Anterior cingulate cortex (tissue), 58 donors: Measurements from ENCODE around the gene GPRIN3.

Source experiments
- DNase-seq, 58 donors: peaks; one replicate each; lab custom pipeline; 2025; lab: John Stamatoyannopoulos, UW

GPRIN3 gene

DNA sequence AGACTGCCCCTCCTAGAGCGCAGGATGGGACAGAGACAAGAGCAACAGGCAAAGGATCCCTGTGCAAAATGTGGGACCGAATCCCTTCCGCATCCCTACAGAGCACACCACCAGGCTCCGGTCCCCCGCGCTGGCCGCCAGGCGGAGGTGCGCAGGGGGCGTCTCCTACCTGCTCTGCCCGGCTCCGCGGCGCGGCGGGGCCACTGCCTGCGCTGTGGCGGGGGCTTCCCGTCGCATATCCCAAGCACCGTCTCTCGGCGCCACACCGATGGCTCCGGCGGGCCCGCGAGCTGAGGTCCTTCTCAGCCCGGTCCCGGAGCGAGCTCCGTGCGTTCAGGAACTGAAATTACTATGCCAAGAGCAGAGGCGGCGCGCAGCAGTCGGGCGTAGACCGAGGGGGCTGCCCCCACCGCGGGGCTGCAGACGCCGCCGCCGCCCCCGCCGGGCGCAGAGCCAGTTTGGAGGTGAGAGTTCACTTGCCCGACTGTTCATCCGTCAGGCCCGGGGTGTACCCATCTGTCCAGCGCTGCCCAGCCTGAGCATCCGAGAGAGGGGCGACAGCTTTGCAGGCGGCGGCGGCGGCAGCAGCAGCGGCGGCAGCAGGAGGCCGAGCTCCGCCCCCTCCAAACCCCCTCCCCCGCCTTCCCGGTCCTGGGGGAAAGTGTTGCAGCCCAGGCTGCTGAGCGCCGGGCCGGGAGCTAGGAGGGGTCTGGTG is at the start of gene GPRIN3:
Gene GPRIN3, minus strand, starts transcription at position 355 of the 715 bp plus-strand sequence. CDS start 57,690 bp downstream, outside the sequence.
- peak in 36 of 58 donors; percentile 8 to 72 (median 37) for DNase-seq

DNA sequence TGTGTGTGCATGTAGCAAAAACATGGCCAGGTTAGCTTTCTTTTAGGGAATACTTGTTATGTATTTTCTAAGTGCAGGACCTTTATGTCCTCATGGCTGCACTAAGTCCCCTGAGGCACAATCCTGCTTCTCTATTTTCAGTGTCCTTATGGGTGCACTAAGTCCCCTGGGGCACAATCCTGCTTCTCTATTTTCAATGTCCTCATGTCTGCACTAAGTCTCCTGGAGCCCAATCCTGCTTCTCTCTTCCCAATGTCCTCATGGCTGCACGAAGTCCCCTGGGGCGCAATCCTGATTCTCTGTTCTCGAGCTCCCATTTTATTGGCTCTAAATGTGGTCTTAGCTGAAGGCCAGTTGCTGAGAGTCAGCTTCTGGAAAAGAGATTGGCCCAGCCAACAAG is 49.7 kb upstream of the GPRIN3 start:
- no peak for DNase-seq

DNA sequence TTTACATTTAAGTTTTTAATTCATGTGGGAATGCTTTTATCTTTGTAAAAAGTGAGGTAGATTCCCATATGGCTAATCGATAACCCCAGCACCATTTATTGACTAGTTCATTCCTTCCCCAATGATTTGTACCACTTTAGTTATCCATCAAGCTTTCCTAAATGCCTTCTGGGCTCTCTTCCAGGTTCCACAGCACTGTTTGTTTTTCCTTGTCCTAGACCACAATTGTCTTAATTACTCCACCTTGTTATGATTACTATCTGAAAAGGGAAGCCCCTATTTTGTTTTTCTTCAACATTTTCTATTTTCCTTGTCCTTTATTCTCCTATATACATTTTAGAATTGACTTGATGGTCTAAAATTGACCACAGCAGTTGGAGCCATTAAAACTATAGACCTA is 48.5 kb upstream of the GPRIN3 start:
- no peak for DNase-seq

DNA sequence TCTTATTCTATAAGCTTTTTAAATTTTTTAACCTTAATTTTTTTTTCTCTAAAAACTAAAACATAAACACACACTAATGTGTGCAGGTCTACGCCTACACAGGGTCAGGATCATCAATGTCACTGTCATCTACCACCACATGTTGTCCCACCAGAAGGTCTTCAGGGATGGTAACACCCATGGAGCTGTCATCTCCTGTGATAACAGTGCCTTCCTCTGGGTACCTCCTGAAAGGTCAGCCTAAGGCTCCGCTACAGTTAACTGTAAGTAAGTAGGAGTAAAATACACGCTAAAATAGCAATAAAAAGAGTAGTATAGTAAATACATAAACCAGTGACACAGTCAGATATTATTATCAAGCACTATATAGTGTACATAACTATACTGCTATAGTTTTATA is 45.9 kb upstream of the GPRIN3 start:
- DNase-seq: no peak

- DNase-seq: no peak
These were observed 44.9 kb upstream of the GPRIN3 start for GRCh38 chr4:89352541-89352940.

DNA sequence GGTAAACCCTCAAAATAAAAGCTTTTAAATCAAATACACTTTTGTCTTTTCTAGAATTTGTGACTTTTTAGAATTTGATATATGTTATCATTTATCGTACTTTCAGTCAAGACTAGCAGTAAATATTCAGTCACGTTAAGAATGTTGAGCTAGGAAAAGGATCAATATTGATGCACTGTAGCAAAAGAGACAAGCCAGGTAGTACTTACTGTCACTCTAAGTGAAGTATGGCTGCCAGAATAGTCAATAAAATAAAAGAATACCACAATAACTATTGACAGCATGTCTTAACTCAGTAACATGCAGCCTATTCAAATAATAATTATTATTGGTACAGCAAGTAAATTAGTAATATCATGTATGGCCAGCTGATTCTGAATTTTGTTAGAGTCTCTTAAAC is 43.6 kb upstream of the GPRIN3 start:
- no peak for DNase-seq

DNA sequence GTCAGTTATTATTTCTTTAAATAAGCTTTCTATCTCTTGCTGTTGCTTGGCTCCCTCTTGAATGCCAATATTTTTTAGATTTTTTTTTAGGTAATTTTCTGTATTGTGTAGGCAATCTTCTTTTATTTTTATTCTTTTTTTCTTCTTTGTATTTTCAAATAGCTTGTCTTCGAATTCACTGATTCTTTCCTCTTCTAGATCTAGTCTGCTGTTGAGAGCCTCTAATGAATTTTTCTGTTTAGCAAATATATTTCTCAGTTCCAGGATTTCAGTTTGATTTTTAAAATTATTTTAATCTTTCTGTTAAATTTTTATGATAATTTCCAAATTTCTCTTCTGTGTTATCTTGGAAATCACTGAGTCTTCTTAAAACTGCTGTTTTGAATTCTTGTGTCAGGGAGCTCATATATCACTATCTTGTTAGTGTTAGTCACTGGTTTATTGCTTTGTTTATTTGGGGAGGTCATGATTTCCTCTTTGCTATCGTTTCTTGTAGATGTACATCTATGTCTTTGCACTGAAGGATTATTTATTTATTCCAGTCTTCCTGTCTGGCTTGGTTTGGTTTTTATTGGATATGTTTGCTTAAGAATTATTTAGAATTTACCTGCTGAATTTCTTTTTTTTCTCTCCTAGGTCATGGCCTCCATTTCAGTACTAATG is 39.9 kb upstream of the GPRIN3 start:
- DNase-seq: no peak

DNA sequence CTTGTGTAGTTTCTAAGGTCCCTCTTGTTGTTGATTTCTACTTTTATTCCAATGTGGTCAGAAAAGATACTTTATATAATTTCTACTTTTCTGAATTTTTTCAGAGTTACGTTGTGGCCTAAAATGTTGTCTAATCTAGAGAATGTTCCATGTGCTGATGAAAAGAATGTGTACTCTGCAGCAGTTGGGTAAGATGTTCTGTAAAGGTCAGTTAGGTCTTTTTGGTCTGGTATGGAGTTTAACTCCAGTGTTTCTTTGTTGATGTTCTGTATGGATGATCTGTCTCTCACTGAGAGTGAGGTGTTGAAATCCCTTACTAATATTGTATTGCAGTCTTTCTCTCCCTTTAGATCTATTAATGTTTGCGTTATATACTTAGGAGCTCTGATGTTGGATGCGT is 37.0 kb upstream of the GPRIN3 start:
- no peak for DNase-seq

- no peak for DNase-seq
These were observed 30.6 kb upstream of the GPRIN3 start for GRCh38 chr4:89338206-89338605.

DNA sequence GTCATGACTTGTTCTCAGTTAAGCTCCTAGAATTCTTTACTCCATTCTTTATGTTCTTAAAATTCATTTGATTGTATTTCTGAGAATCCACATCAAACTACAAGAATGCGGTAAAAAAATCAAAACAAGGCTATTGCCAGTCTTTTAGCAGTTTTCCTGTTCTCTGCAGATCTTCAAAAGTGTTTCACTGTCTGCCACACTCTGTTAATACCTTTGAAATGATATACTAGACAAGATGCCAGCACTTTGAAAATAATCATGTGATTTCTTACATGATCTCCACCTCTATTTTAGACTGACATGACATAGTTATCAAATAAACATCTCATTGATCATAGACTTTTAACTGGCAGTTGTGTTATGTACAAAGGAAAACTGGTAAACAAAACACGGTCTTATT is 30.1 kb upstream of the GPRIN3 start:
- no peak for DNase-seq

DNA sequence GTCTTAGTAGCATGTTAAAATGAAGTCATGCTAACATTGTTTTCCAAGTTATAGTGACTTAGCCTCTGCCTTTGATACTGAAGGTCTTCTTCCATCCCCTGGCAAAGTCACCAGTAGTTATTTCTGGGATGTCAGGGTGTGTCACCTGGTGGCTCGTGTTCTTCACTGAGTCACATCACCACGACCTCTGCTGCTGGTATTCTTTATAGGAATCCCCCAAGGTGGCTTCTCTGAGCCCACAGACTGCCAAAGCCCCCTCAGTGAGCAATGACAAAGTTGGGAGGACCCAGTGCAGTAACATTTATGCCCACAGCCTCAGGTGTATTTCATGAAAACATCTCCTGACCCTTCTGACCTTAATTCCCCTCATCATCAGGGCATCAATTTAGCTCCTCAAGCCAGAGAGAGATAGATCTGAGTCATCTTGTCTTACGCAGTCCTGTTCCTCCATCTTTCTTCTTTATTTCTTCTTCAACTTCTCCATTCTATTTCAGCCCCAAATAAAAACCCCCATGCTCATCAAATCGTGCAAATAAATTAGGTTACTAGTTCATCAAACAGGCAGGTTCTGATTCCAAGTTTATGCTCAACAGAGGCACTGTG is 29.3 kb upstream of the GPRIN3 start:
- DNase-seq: no peak

DNA sequence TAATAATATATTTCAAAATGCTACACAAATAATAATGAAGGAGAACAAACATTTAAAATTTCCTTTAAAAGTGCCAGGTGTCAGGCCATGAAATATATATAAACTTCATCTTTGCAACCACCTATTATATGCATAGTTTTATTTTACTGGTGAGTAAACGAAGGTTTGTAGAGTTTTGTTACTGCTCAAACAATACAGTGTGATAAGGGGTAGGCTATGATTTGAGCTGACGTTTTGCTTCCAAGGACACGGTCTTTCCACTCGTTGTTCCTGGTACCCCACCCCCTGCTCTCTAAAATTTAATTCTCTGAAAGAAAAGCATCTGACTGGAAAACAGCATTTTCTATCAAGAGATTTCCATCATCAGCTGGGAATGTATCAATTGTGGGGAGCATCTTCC is 27.2 kb upstream of the GPRIN3 start:
- DNase-seq: no peak

- no peak for DNase-seq
These were observed 26.7 kb upstream of the GPRIN3 start for GRCh38 chr4:89334311-89334710.

GRCh38 chr4:89331686-89332544 is 24.3 kb upstream of the GPRIN3 start:
- peak in 1 of 58 donors; percentile 6 for DNase-seq

DNA sequence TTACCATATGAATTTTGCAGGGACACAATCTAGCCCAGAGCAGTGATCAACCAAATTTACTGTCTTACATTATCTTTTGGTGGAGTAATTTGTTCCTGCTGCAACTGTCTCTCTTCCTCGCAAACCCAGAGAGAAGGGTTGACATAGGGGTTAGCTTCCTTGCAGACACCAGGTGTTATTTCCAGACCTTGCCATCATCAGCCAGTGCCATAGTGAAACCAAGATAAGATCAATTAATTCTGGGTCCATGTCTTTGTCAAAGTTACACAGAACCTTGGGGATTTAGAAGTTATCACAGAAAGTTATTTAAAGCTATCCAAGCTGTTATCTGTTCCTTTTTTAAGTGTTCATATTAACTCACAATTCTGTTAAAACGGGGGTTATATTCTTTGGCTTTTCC is 23.6 kb upstream of the GPRIN3 start:
- no peak for DNase-seq

DNA sequence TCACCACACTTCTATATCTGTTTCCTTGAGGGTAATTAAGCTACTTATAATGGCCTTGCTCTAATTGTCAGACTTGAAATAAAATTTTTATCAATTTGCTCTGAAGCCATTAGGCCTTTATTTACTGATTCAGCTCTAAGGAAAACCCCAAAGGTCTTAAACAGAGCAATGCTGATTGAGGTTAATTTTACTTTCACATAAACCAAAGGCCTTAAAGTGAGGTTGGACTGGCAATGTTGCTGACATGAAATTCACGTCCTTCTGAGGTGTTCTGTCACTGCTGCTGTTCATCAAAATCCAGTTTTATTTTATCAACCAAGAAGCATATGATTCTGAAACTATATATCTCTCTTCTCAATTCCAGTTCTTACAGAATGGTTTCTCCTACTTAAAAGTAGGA is 21.7 kb upstream of the GPRIN3 start:
- DNase-seq: no peak

GRCh38 chr4:89324671-89325070 is 17.1 kb upstream of the GPRIN3 start:
- peak in 3 of 58 donors; percentile 10 to 44 (median 20) for DNase-seq

GRCh38 chr4:89322671-89323070 is 15.1 kb upstream of the GPRIN3 start:
- DNase-seq: no peak

- DNase-seq: no peak
These were observed 12.2 kb upstream of the GPRIN3 start for GRCh38 chr4:89319756-89320155.

DNA sequence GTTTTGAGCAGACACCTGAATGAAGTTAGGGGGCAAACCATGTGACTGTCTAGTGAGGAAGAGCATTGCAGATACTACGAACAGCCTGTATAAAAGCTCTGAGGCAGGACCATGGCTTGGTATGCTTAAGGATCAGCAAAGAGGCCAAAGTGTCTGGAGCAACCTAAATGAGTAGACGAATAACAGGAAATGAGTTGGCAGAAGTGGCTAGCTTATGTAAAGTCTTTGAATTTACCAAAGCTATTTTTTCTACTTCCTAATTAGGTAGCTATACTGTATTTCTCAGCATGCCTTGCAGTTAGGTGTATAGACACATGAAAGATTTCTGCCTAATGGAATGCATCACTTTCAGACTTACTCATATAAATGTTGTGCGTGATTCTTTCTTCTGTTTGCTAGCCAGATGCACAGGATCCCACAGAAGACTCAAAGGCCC is 9.3 kb upstream of the GPRIN3 start:
- DNase-seq: no peak

GRCh38 chr4:89316211-89316610 is 8.6 kb upstream of the GPRIN3 start:
- no peak for DNase-seq
